Activated naive CD8-positive, alpha-beta T cell treated with anti-CD3 and anti-CD28 coated beads, Interleukin-2, amount 10 ng/mL, durations not matched to agents 7 days and 5 days (primary cell): ENCODE measurements around the gene PRPH. TPM values are rescaled to one million over a fixed set of nuclear protein-coding genes. Genes with fewer than 3 reads are reported as not detected.

Experiments
- ATAC-seq: fragments of 150-1000 bp; cut with Tn5 transposase; one replicate; pipeline ENCODE4 v1.10.0; 2021; ENCODE audit warnings: low read depth, moderate library complexity
- POLR2A ChIA-PET: fragments of 350-600 bp; sonication (Branson Sonifier 250); formaldehyde crosslinking; loops from one replicate; lab custom pipeline; 2021; ENCODE audit warnings: antibody characterized with exemption; lab: Charles Lee
- DNase-seq: peaks from one replicate; pipeline ENCODE4 v3.0.0; 2021
- H3K27ac Mint-ChIP-seq: one replicate; pipeline ENCODE4 v1.8.0; 2022; ENCODE audit warnings: mild to moderate bottlenecking, mixed read lengths
- H3K27me3 Mint-ChIP-seq: one replicate; pipeline ENCODE4 v1.8.0; 2022; ENCODE audit warnings: mild to moderate bottlenecking, moderate library complexity, mixed read lengths
- H3K36me3 Mint-ChIP-seq: one replicate; pipeline ENCODE4 v1.8.0; 2021; ENCODE audit warnings: mild to moderate bottlenecking, mixed read lengths
- H3K4me1 Mint-ChIP-seq: one replicate; pipeline ENCODE4 v1.8.0; 2021; ENCODE audit warnings: mixed read lengths
- H3K4me3 Mint-ChIP-seq: one replicate; pipeline ENCODE4 v1.8.0; 2022; ENCODE audit warnings: mild to moderate bottlenecking, moderate library complexity, mixed read lengths
- H3K9me3 Mint-ChIP-seq: one replicate; pipeline ENCODE4 v1.8.0; 2021; ENCODE audit warnings: mixed read lengths
- total RNA-seq, 2 experiments: library from RNA; stranded (reverse); gene quantifications; one replicate each; pipeline ENCODE4 v1.2.3, GENCODE V29; 2021

PRPH gene
- total RNA-seq, 2 experiments from 2014 or later: 0.67 TPM; not detected in 1

DNA sequence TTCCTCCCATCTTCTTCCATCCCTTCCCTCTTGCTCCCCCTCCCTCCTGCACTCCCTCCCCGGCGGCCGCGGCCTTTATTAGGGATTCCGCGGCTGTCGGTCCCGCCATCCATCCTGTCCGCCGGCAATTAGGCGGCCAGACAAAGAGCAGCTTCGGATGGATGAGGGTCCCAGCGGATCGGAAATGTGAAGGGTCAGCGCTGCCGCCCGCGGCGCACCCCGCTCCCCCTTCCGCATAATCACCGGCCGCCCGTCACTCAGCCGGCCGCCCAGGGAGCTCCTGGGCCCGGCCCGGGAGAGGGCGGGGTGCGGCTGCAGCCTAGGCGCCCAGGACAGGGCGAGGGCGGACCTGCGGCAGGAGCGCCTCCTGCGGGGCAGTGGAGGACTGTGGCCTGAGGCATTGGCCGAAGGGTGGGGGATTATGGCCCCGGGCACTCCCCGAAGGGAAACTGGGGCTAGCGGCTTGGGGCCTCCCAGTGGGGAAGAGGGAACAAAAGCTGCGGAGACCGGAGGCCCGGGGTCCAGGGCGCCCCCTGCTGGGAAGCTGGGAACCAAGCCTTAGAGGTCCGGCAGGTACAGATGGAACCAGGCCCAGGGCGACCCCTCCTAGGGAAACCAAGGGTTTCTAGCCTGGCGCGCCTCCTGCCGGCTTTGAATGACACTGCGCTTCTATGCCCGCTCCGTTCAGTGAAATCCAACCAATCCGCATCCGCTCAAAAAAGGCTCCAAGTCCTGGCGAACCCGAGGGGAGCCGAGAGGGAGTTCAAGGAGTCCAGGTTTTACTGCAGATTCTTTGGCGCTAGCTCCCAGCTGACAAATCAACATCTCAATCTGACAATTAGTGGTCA is 47.3 kb downstream of the PRPH start:
- H3K36me3 Mint-ChIP-seq: no peaks in the 10 kb centered on the region
- H3K27ac Mint-ChIP-seq: no peak overlapping the region
- peaks cover 26% of the 10 kb centered on the region for H3K4me1 Mint-ChIP-seq
- ATAC-seq: peak; percentile 73
- peak overlapping the region; percentile 70 for H3K4me3 Mint-ChIP-seq
- H3K9me3 Mint-ChIP-seq: no peaks in the 10 kb centered on the region
- DNase-seq: peak; percentile 84
- POLR2A ChIA-PET: interaction anchor here (0.6 to 2.8 kb wide), 8 partner anchors 10 to 1978 kb away, joined by 3 to 16 read pairs (median 4); partner anchors contain the start of gene TROAP
- peaks cover 91% of the 10 kb centered on the region for H3K27me3 Mint-ChIP-seq

DNA sequence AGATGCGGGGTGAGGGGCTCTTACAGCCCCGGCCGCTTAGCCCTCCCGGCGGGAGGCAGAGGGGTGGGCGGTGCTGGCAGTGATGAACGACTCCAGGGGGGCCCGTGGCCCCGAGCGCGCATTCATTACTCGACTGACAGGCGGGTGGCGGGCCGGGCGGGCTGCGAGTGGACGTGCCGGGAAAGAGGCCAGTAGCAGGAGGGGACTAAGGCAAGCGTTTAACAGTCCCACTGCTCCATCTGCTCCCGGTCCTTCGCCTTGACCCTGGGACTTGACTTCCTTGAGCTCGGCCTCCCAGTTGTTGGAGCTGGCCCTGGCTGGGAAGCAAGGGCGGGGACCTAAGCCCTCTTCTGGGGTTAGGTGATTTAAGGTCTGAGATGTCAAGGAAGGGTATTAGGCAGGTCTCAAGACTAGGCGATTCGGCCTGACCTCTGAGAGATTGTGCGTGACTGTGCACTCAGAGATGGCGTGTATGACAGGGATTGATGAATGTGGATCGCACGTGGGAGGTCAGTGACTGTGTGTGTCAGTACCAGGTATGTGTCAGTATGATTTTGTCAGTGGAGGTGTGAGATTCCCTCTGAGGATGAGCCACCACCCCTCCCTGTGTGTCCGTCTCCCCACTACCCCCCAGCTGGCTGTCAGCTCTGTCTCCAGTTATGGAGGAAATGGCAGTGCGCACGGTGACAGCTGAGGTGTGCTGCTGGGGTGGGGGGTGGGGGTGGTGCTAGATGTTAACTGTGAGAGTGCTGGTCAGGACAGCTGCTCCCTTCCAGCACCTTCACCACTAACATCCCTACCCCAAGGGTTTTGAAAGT is 48.2 kb downstream of the PRPH start:
- H3K36me3 Mint-ChIP-seq: no peaks in the 10 kb centered on the region
- H3K4me3 Mint-ChIP-seq: peak overlapping the region; percentile 70
- POLR2A ChIA-PET: interaction anchor here (0.5 to 2.8 kb wide), 10 partner anchors 9 to 1978 kb away, joined by 3 to 16 read pairs (median 4); partner anchors contain the start of gene TROAP
- H3K9me3 Mint-ChIP-seq: no peaks in the 10 kb centered on the region
- peaks cover 25% of the 10 kb centered on the region for H3K4me1 Mint-ChIP-seq
- ATAC-seq (no peak), DNase-seq (no peak)
- peaks cover 88% of the 10 kb centered on the region for H3K27me3 Mint-ChIP-seq
- H3K27ac Mint-ChIP-seq: no peak overlapping the region

DNA sequence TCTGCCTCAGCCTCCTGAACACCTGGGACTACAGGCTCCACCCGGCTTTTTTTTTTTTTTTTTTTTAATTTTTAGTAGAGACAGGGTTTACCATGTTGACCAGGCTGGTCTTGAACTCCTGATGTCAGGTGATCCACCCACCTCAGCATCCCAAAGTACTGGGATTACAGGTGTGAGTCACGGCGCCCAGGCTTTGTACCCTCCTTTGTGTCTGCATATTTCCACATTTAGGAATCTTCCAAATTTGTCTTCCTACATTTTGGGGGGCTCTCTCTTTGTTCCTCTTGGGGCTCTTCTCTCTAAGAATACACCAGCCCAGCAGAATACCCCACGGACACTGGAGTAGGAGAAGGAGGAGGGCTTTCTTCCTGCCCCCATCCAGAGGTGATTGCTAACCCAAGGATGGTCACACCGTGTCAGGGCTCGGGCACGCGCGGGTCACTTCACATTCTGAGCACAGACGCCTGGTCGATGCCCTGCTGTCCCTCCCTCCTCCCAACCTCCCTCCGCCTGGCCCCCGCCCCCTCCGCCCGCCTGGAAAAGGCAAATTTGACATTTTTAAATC is 49.6 kb downstream of the PRPH start:
- no peak overlapping the region for H3K4me3 Mint-ChIP-seq
- no peaks in the 10 kb centered on the region for H3K36me3 Mint-ChIP-seq
- H3K4me1 Mint-ChIP-seq: peaks cover 25% of the 10 kb centered on the region
- ATAC-seq (no peak), DNase-seq (no peak)
- H3K9me3 Mint-ChIP-seq: no peaks in the 10 kb centered on the region
- H3K27ac Mint-ChIP-seq: no peak overlapping the region
- POLR2A ChIA-PET: no interaction called here
- peaks cover 85% of the 10 kb centered on the region for H3K27me3 Mint-ChIP-seq

DNA sequence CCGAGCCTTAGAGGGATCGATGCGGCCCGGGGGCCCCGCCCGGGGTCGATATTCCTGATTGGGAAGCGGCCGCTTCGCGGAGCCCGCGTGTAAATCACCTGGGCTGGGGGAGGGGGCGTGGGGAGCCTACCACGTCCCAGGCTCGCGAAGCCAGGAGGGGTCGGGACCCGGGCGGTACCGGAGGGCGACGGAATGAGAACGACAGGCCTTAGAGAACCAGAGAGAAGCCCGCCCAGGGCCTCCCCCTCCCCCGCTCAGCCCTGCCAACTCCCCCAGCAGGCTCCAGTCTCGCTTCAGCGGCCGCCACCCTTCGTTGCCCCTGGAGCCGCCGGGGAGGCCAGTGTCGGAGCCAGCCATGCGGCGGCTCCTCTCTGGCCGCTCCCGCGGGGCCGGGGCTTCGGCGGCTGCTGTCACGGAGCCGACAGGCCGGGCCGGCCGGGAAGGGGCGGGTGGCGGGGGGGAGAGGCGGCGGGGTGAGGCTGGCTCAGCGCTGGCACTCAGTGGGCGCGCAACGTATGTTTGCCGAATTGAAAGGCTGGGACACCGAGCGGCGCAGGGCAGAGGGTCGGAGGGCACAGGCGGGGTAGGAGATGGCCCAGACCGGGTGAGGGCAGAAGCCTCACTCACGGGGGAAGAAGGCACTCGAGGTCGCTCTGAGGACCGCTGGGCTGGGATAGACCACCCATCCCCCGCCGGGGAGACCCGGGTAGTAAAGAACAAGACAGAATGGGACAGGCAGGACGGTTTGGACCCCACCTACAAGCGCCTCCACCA is 50.3 kb downstream of the PRPH start:
- H3K4me3 Mint-ChIP-seq: peak overlapping the region; percentile 29
- POLR2A ChIA-PET: interaction anchor here (2.8 kb wide), 1 partner anchor 21 kb away, joined by 18 read pairs; the partner anchor contains the start of gene SPATS2
- H3K9me3 Mint-ChIP-seq: no peaks in the 10 kb centered on the region
- peak; percentile 49 for DNase-seq
- ATAC-seq: no peak
- peaks cover 85% of the 10 kb centered on the region for H3K27me3 Mint-ChIP-seq
- no peak overlapping the region for H3K27ac Mint-ChIP-seq
- peaks cover 25% of the 10 kb centered on the region for H3K4me1 Mint-ChIP-seq
- H3K36me3 Mint-ChIP-seq: no peaks in the 10 kb centered on the region

DNA sequence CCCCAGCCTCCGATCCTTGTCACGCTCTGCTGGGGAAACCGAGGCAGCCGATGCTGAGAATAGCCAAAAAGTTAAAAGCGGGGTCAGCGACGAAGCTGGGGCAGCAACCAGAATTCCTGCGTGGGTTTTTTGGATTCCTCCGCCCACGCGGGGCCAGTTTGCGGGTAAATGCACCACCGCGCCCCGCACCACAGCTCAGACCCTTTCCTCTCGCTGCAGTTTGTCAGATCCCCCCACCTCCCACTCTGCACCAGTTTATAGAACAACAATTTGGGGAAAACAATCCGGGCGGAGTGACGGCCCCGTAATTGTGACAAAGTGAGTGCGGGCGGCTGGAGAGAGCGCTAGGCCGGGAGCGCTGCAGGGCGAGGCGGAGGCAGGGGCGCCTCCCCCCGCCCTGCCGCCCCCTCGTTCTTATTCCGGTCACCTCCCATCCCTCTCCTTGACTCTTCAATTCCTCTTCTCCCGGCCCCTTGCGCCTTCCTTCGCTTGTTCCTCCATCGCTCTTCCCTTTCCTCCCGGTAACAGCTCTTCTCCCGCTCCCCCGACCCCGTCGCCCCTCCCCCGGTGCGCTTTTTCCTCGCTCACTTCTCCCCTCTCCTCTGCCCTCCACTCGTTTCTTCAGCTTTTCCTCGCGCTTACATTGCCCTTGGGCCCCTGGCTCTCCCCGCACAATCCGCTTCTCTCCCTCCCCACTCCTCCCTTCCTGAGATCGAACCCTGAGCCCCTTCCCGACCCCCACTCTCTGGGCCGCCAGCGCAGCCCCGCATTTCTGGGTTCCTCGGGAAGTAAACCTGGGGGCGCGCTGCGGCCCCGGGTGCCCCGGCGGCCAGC is 51.1 kb downstream of the PRPH start:
- Mint-ChIP-seq H3K27me3 (peaks cover 84% of the 10 kb centered on the region), H3K27ac (no peak overlapping the region), H3K4me3 (peak overlapping the region; percentile 81), H3K36me3 (no peaks in the 10 kb centered on the region), H3K4me1 (peaks cover 25% of the 10 kb centered on the region), H3K9me3 (no peaks in the 10 kb centered on the region)
- DNase-seq (no peak), ATAC-seq (no peak)
- POLR2A ChIA-PET: interaction anchor here (1.7 to 2.8 kb wide), 2 partner anchors 13 to 21 kb away, joined by 7 to 18 read pairs; partner anchors contain the start of gene SPATS2

DNA sequence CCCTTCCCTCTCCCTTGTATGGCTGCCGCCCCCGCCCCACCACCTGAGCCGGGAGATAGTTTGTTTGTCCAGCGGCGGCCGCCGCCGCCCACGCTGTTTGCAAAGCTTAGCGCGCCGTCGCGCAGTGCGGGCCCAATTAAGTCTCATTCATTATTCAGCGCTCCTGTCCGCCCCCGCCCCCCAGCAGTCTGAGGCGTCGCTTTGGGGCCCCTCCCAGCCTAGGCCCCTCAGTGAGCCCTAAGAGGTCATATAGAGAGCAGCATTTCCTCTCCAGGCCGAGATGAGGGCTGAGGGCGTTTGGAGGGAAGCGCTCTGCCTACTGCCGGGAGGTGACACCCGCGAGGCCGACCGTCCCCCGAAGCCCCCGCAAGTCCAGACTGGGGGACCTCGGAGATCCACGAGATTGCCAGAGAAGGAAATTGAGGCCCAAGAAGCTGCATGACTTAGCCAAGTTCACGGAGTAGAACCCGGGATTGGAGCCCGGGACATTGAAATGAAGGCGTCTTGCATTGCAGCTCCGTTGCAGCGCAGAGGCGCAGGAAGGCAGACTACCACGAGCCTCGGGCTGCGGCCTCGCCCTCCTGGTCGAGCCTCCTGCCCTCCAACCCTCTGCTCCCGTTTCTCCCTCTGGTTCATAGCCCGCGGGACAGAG is 51.8 kb downstream of the PRPH start, which contains the start of gene DNAJC22:
Gene DNAJC22 (plus strand): TSS at position 230 of the 652 bp plus-strand sequence. CDS start 1,985 bp downstream, outside the sequence.
- H3K36me3 Mint-ChIP-seq: no peaks in the 10 kb centered on the region
- peaks cover 80% of the 10 kb centered on the region for H3K27me3 Mint-ChIP-seq
- H3K27ac Mint-ChIP-seq: peak within 1 kb of the TSS; percentile 55
- peak within 1 kb of the TSS; percentile 81 for H3K4me3 Mint-ChIP-seq
- ATAC-seq: peak; percentile 43
- POLR2A ChIA-PET: interaction anchor here (0.5 to 2.8 kb wide), 7 partner anchors 14 to 1519 kb away, joined by 3 to 18 read pairs (median 3); partner anchors contain the start of genes SPATS2 and TROAP
- H3K4me1 Mint-ChIP-seq: peaks cover 25% of the 10 kb centered on the region
- no peaks in the 10 kb centered on the region for H3K9me3 Mint-ChIP-seq
- peak; percentile 65 for DNase-seq

DNA sequence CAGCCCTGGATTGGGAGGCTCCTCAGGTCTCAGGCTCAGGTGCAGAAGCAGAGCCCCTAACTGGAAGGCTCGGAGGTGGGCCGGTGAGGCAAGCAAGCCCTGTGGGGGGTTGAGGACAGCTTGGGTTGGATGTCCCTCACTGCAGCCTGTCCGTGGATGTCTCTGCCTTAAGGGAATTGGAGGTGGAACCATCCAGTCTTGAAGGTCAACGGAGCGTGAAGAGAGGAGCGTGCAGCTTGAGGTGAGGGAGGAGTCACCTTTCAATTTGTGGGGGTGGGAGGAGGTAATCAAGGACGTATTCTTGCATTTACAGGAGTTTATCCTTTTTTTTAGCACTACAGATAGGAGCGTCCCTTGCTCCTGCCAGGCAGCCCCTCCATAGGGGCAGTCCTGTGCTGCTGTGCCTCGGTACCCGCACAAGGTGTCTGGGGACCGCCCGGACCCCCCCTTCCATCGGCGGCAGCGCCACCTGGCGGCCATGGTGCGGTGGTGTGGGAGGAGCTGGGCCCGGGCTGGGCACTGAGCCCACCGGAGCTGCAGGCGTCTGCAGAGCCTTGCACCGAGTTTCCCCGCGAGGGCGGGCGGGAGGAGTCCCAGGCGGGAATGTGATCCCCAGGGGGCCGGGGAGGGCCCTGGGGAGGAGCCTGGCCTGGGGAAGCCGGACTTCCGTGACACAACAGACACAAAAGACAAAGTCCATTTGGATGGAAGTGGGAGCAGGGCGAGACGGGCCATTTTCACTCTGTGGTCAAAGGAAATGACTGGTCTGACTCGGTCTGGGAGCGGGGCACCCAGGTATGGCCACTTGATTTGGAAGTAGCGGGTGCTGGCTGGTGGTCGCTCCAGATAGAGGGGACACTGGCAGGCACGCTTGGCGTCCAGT is 52.6 kb downstream of the PRPH start:
- POLR2A ChIA-PET: interaction anchor here (0.5 to 2.8 kb wide), 8 partner anchors 15 to 1520 kb away, joined by 3 to 18 read pairs (median 3); partner anchors contain the start of genes SPATS2 and TROAP
- Mint-ChIP-seq H3K4me3 (peak overlapping the region; percentile 81), H3K4me1 (peaks cover 24% of the 10 kb centered on the region), H3K27me3 (peaks cover 80% of the 10 kb centered on the region), H3K9me3 (no peaks in the 10 kb centered on the region), H3K27ac (no peak overlapping the region), H3K36me3 (no peaks in the 10 kb centered on the region)
- ATAC-seq (peak; percentile 81), DNase-seq (peak; percentile 90)

Other genes starting within 250 kb of the PRPH start
- gene KMT2D, start 234.4 kb upstream of the PRPH start, total RNA-seq: 100 to 1,000 TPM; 123 to 129 TPM
- gene RHEBL1, start 225.2 kb upstream of the PRPH start, total RNA-seq: 1 to 10 TPM; 8.0 to 9.7 TPM
- under 1 TPM; 0.11 to 0.25 TPM for gene DHH, start 200.3 kb upstream of the PRPH start, total RNA-seq
- 100 to 1,000 TPM; 111 to 112 TPM for gene LMBR1L, start 184.3 kb upstream of the PRPH start, total RNA-seq
- gene TUBA1B, start 163.8 kb upstream of the PRPH start, total RNA-seq: 1,000 to 10,000 TPM; 1,302 to 1,389 TPM
- 100 to 1,000 TPM in 1 of 2 experiments, 10 to 100 TPM in 1; 99.5 to 101 TPM for gene TUBA1A, start 106.1 kb upstream of the PRPH start, total RNA-seq
- gene TUBA1C, start 30.1 kb upstream of the PRPH start, total RNA-seq: 100 to 1,000 TPM; 162 to 168 TPM
- gene TROAP, start 28.1 kb downstream of the PRPH start, total RNA-seq: 10 to 100 TPM; 73.8 to 80.4 TPM
- not detected for gene C1QL4, start 42.0 kb downstream of the PRPH start, total RNA-seq
- gene DNAJC22, start 51.7 kb downstream of the PRPH start, total RNA-seq: under 1 TPM; 0.11 to 0.31 TPM
- 10 to 100 TPM; 12.1 to 13.3 TPM for gene SPATS2, start 72.3 kb downstream of the PRPH start, total RNA-seq
- gene KCNH3, start 243.9 kb downstream of the PRPH start, total RNA-seq: 1 to 10 TPM; 5.4 to 5.8 TPM